HG02852 (cell line): ENCODE measurements around the gene ELMO1.

ENCODE experiments used
- ATAC-seq: cut with Tn5 transposase; IDR thresholded peaks from one replicate; pipeline ENCODE4 v1.9.1; 2021; ENCODE audit warnings: mild to moderate bottlenecking, moderate library complexity; ENCODE audit not compliant: unreplicated experiment

ELMO1 gene

DNA sequence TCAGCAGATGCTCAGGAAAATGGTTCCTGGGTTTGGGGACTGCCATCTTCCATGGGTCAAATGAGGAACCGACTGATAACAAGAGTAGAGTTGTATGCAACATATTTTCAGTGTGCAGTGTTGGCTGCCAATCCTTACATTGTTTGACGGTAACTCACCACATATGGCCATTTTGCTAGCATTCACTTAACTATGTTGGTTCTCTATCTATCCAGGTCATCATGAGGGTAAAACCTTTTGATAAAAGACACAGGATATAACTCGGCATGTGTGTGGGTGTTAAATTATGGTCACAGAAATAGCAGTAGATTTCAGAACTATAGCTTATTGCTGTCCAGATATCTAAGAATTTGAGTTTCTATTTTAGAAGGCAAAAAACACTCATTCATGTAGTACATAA lies 583.6 kb downstream of the ELMO1 start:
- no peak for ATAC-seq

DNA sequence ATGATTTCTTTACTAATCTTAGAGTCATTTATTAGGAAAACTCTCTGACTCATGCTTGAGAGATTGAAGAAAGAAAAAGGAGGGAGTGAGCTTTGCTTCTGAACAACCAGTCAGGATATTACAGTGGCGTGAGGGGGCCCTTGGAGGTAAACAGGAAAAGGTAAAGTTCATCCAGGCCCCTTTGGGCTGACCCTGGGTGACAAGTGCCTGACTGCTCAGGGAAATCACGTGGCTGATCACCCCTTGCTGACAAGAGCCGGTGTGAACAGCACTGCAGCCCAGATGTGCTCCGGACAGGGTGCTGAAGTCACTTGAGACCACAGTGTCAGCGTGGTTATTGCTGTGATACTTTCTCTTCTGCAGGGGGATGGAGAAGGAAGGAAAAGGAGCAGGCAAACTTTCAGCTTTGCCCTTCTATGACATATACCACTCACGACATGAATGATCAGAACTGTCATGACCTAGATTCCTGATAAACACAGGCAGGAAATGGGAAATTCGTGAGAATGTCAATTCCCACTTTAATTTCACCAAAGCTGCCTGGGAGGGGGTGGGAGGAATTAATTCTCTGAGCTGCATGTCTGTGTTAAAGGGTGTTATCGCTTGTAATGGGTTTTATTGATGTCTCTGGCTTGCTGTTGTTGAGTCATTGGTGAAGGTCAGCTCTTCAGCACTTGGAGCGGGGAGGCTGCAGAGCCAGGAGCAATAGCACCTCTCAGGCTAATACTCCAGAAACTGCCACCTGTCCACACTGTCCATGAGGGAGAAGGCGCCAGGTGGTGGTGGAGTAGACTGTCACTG lies 584.6 kb downstream of the ELMO1 start:
- ATAC-seq: no peak

DNA sequence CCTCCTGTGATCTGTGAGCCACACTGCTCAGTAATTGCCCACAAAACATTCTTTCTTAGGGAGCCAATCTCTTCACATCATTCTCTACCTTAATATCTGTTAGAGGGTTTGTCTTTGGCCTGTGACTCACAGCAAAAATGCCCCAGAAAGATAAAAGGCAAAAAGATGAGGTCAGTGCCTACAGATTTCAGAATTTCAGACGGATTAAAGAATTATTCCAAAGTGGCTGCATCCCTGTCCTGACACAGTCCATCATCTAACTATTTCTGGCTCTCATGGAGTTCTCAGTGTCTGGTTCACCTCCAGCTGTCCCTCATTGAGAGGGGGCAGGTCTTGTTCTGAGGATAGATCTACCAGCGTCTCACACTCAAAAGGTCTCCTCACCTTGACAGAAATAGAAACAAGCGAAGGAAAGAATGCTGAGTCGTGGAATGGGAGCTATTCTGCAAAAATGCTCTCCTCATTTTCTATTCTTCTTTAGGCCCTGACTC lies 585.8 kb downstream of the ELMO1 start:
- no peak for ATAC-seq

- ATAC-seq: no peak
These were observed 587.0 kb downstream of the ELMO1 start for GRCh38 chr7:36861656-36862055.

- ATAC-seq: no peak
These were observed 588.0 kb downstream of the ELMO1 start for GRCh38 chr7:36860681-36861080.

GRCh38 chr7:36855330-36855729 lies 593.3 kb downstream of the ELMO1 start:
- no peak for ATAC-seq

- ATAC-seq: no peak
These were observed 594.0 kb downstream of the ELMO1 start for GRCh38 chr7:36854652-36855051.

DNA sequence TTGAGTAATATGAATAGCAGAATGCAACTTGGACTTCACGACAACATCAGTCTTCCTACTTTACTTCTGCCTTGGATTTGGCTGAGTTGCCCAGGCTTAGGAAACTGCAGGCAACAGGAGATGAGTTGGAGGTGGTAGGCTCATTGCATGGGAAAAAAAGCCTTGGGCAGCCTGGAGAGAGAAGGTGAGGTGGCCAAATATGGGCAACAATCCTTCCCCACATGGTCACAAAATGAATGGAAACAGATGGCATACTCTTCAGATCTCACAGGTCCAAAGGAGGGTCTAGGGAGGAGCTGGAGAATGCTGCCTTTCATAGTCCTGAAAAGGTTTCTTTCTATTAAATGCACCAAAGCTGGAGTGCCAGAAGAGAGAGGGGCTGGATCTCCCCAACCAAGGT lies 595.7 kb downstream of the ELMO1 start:
- ATAC-seq: no peak

- ATAC-seq: no peak
These were observed 596.6 kb downstream of the ELMO1 start for GRCh38 chr7:36852017-36852416.

DNA sequence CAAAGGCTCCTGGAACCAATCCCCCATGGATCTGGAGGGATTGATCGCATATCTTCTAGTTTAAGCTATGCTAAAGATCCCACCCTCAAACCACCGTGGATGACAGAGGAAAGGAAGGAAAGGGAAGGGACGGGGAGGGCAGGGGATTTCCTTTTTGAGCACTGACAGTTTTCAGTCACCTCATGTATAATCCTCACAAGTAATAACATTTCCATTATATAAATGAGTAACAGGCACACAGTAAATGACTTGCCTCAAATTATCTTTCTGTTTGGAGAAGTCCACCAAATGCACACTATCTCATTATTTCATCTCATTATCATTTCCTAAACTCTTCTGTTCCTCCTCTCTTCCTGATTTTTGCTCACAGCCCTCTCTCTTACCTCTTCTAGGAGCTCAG lies 597.3 kb downstream of the ELMO1 start:
- ATAC-seq: no peak

DNA sequence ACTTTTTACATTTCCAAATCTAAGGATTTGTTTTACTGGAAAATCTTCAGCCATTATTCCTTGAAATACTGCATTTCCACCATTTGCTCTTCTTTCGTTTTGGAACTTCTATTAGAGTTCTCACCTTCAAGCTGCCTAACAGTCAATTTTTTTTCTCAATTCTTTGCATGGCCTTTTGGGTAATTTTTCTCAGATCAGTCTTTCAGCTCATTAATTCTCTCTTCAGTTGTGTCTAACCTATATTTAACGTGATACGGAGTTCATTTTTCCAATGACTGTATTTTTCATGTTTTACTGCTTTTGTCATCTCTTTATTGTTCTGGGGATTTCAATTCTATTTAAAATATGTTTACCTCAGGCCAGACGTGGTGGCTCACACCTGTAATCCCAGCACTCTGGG lies 600.7 kb downstream of the ELMO1 start:
- no peak for ATAC-seq

- no peak for ATAC-seq
These were observed 604.3 kb downstream of the ELMO1 start for GRCh38 chr7:36844374-36844773.

DNA sequence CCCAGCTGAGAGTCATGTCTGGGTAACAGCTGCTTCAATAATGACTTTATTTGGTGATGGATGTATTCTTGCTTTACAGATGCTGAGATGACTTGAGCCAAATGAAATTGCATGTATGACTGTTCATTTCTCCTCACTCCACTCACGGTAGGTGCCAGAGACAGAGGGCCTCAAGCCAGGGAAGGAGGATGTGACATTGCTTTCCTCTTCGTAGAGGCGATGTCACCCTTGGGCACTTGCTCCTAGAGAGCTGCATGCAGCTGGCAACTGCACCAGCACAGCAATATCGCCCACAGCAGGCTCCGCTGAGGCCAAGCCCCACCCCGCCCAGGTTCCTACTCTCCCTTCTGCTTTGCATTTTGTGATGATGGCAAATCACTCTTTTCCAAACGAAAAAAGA lies 607.8 kb downstream of the ELMO1 start:
- no peak for ATAC-seq

DNA sequence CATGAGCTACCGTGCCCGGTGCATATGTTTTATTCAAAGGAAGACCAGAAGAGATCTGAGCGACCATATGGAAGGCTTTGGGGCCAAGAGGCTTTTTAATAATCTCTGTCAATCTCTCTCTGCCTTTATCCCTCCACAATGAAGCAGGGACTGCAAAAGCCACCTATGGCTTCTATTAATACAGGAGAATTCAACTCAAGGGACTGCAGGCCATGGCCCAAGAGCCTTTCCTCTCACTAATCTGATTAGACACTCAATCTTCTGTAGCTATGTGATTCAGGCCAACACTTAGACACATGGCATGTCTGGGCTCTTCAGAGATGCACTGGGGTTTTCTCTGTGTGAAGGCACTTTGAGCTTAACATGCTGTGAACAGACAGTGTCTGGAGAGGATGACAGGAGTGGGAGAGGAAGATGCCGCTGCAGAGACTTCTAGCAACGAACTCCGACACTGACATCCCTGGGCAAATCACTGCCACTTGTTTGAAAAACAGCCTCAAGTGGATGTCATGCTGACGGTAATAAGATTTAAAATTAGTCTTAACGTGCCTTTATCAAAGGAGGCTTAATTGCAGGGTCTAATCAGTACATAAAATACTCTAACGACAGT lies 609.9 kb downstream of the ELMO1 start:
- ATAC-seq: no peak

DNA sequence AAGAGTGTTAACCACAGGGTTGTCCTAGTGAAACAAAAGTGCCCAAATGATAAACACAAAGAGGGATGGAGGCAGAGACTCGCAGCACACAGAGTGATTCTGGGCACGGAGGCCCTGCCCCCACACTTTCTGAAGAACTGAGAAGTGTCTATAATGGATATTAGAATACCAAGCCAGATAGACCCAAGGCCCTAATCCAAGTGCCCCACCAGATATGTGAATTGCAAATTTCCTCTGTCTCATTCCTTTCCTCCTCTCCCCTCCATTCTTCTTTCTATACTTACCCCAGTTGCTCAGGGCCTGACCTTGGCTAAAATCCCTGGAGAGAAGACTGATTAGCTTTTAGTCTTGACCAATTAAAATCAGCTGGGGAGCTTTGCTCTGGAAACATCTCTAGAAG lies 617.6 kb downstream of the ELMO1 start:
- no peak for ATAC-seq

DNA sequence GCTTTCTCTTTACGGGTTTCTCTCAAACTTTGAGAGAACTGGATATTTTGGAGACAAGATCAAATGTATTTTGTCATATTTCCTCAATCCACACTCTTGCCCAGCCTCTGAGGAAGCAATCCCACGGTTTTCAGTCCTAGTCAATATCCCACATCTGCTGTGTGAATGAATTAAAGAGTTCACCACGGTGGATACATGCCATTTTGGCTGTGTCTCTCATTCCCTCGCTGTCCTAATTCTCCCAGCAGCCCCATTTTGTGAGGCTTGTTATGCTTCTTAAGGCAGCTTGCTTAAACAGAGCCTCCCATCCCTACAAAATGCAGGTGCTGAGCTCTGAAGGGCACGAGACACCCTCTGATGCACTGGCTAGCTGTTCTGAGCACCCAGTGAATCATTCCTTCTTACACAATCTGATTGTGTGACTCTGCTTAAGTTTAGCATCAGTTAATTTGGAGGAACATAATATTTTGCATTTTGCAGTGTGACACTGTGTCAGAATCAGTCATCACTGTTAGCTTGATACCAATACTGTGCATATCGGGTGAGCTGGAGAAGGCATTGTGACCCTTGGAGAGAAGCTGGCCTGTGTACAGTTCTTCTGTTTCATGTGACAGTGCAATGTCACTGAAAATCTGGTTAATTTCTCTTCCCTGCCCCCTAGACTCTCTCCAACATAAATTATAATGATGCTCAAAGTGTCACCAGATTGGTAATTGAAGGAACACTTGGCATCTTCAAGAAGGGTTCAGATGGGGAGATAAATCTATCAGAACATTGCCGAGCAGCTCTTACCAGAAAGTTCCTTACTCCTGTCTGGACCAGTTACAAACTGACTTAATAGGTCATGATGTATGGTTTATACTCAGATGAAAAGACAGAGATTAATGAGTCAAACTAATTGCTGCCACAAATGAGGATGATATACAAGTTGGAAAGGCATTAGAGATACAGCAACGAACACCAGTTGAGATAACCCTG lies 620.6 kb downstream of the ELMO1 start:
- ATAC-seq: no peak

DNA sequence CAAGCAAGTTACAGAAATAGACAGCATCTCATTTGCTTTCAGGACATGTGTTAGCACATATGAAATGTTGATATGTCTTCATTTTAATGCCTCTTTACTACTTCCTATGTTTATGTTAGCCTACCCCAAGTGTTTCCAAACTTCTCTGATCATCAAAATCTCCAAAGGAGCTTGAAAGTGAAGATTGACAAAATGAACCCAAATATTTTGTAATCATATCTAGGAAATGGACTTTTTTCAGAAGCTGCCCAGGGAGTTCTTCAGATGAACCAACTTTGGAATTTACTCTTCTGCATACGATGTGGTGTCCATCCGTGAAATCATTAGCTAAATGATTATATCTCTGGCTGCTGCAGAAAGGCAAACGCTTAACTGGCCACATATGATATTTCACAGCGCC lies 623.2 kb downstream of the ELMO1 start:
- no peak for ATAC-seq

DNA sequence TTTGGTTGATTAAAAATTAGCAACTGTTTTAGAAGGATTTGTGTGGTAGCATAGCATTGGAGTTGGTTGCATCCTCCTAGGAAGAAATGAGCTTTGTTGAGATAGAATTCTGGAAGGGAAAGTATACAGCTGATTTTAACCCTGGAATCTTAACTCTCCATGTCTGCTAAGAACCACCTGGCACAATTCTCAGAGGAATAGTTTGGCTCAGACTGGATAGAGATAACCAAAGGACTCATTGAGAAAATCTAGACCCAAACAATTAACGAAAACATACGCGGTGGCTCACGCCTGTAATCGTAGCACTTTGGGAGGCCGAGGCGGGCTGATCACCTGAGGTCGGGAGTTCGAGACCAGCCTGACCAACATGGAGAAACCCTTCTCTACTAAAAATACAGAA lies 625.3 kb downstream of the ELMO1 start:
- no peak for ATAC-seq

- ATAC-seq: no peak
These were observed 627.0 kb downstream of the ELMO1 start for GRCh38 chr7:36821617-36822016.

GRCh38 chr7:36820527-36821170 lies 628.0 kb downstream of the ELMO1 start:
- ATAC-seq: no peak

- no peak for ATAC-seq
These were observed 629.0 kb downstream of the ELMO1 start for GRCh38 chr7:36819639-36820038.
